Measurements from ENCODE around the gene ABCC1.
A peak's percentile ranks its signal among the peaks of the same experiment; 100 is the strongest.

ABCC1 gene

DNA sequence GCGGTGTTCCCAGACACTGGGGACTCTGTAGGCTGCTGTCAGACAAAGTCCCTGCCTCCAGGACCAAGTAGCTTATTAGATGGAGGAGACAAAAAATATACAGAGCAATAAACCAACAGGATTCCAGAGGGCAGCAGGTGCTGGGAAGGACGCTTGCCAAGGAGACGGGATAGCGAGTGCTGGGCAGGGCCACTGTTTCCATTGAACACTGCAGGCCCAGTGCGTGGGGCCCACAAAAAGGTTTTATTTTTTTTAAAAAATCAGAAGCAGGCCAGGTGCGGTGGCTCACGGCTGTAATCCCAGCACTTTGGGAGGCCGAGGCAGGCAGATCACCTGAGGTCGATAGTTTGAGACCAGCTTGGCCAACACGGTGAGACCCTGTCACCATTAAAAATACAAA, 189.6 kb downstream of the ABCC1 start:
- Mint-ChIP-seq H3K4me1 (no peaks in the 10 kb centered on the region), H3K27me3 (ENCODE audit: low read depth, poor library complexity) (no peaks in the 10 kb centered on the region), H3K27ac (no peak overlapping the region), H3K36me3 (ENCODE audit: low read depth) (peaks cover 76% of the 10 kb centered on the region), H3K9me3 (no peaks in the 10 kb centered on the region), H3K4me3 (no peak overlapping the region)
- TF ChIP-seq, protein P1, sequence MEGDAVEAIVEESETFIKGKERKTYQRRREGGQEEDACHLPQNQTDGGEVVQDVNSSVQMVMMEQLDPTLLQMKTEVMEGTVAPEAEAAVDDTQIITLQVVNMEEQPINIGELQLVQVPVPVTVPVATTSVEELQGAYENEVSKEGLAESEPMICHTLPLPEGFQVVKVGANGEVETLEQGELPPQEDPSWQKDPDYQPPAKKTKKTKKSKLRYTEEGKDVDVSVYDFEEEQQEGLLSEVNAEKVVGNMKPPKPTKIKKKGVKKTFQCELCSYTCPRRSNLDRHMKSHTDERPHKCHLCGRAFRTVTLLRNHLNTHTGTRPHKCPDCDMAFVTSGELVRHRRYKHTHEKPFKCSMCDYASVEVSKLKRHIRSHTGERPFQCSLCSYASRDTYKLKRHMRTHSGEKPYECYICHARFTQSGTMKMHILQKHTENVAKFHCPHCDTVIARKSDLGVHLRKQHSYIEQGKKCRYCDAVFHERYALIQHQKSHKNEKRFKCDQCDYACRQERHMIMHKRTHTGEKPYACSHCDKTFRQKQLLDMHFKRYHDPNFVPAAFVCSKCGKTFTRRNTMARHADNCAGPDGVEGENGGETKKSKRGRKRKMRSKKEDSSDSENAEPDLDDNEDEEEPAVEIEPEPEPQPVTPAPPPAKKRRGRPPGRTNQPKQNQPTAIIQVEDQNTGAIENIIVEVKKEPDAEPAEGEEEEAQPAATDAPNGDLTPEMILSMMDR (IDR thresholded peaks at IDR 0.05): no peak
- no peak for DNase-seq

DNA sequence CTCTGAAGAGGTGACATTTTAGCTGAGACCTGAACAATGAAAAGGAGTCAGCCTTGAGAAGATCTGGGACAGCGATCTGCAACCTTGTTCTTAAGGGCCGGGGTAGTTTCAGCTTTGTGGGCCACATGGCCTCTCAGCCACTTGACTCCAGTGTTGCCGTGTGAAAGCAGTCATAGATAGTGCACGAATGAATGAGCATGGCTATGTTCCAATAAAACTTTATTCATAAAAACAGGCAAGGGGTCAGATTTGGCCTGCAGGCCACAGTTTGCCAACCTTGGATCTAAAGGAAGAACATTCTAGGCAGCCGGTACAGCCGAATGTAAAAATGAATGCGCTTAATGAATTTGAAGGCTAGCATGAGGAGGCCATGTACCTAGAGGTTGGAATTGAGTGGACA, 190.4 kb downstream of the ABCC1 start:
- Mint-ChIP-seq H3K27ac (no peak overlapping the region), H3K27me3 (ENCODE audit: low read depth, poor library complexity) (no peaks in the 10 kb centered on the region), H3K4me1 (no peaks in the 10 kb centered on the region), H3K4me3 (no peak overlapping the region), H3K36me3 (ENCODE audit: low read depth) (peaks cover 72% of the 10 kb centered on the region), H3K9me3 (no peaks in the 10 kb centered on the region)
- DNase-seq: no peak
- TF ChIP-seq, protein P1 (IDR thresholded peaks at IDR 0.05): no peak

GRCh38 chr16:16140537-16140936, 191.1 kb downstream of the ABCC1 start:
- DNase-seq: no peak
- TF ChIP-seq, protein P1 (IDR thresholded peaks at IDR 0.05): no peak
- Mint-ChIP-seq H3K4me1 (no peaks in the 10 kb centered on the region), H3K27ac (no peak overlapping the region), H3K36me3 (ENCODE audit: low read depth) (peaks cover 65% of the 10 kb centered on the region), H3K27me3 (ENCODE audit: low read depth, poor library complexity) (no peaks in the 10 kb centered on the region), H3K9me3 (no peaks in the 10 kb centered on the region), H3K4me3 (no peak overlapping the region)

DNA sequence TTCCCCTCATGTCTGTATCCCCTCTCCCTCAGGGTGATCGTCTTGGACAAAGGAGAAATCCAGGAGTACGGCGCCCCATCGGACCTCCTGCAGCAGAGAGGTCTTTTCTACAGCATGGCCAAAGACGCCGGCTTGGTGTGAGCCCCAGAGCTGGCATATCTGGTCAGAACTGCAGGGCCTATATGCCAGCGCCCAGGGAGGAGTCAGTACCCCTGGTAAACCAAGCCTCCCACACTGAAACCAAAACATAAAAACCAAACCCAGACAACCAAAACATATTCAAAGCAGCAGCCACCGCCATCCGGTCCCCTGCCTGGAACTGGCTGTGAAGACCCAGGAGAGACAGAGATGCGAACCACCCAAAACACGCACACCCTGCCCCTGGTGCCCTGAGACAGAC, 191.7 kb downstream of the ABCC1 start:
- no peaks in the 10 kb centered on the region for H3K4me1 Mint-ChIP-seq
- TF ChIP-seq, protein P1 (IDR thresholded peaks at IDR 0.05): no peak
- H3K27me3 Mint-ChIP-seq (ENCODE audit: low read depth, poor library complexity): no peaks in the 10 kb centered on the region
- no peak for DNase-seq
- no peak overlapping the region for H3K27ac Mint-ChIP-seq
- H3K4me3 Mint-ChIP-seq: no peak overlapping the region
- peaks cover 59% of the 10 kb centered on the region for H3K36me3 Mint-ChIP-seq (ENCODE audit: low read depth)
- H3K9me3 Mint-ChIP-seq: no peaks in the 10 kb centered on the region

- no peaks in the 10 kb centered on the region for H3K27me3 Mint-ChIP-seq (ENCODE audit: low read depth, poor library complexity)
- H3K36me3 Mint-ChIP-seq (ENCODE audit: low read depth): peaks cover 51% of the 10 kb centered on the region
- no peak overlapping the region for H3K4me3 Mint-ChIP-seq
- no peak overlapping the region for H3K27ac Mint-ChIP-seq
- DNase-seq: no peak
- H3K4me1 Mint-ChIP-seq: no peaks in the 10 kb centered on the region
- TF ChIP-seq, protein P1 (IDR thresholded peaks at IDR 0.05): no peak
- no peaks in the 10 kb centered on the region for H3K9me3 Mint-ChIP-seq
Observed at GRCh38 chr16:16141784-16142396, 192.5 kb downstream of the ABCC1 start.

DNA sequence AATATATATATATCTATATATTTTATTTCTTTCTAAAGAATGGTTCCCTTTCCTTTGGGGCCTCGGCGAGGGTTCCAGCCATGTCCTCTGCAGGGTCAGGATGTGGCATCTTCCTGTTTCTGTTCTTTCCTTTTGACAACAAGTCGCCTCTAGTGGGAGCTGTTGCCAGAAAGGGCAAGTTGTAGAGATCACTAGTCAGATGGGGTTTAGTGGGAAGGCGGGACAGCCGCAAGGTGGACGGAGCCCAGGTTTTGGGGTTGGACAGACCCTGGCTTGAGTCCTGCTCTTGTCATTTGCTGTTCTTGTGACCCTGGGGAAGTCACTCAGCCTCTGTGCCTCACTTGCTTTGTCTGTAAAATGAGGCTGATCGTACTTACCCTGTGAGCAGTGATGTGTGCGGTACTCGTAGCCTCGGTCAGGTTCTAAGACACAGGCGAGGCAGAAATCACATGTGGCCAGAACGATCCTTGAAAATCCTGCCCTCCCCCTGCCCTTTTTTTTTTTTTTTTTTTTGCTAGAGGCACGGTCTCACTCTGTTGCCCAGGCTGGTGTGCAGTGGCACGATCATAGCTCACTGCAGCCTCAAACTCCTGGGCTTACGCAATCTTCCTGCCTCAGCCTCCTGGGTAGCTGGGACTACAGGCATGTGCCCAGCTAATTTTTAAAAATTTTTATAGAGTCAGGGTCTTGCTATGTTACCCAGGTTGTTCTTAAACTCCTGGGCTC, 193.8 kb downstream of the ABCC1 start:
- H3K4me1 Mint-ChIP-seq: no peaks in the 10 kb centered on the region
- H3K9me3 Mint-ChIP-seq: no peaks in the 10 kb centered on the region
- peak overlapping the region; percentile 71 for H3K27ac Mint-ChIP-seq
- peaks cover 44% of the 10 kb centered on the region for H3K36me3 Mint-ChIP-seq (ENCODE audit: low read depth)
- no peak overlapping the region for H3K4me3 Mint-ChIP-seq
- TF ChIP-seq, protein P1 (IDR thresholded peaks at IDR 0.05): peak; percentile 16
- H3K27me3 Mint-ChIP-seq (ENCODE audit: low read depth, poor library complexity): no peaks in the 10 kb centered on the region
- no peak for DNase-seq

Measured in nephron progenitor cell (in vitro differentiated cells).